GM12892 (cell line): Measurements from ENCODE around the gene PTPRN2.

Experiments
- POLR2A ChIP-seq: IDR thresholded peaks from 2 replicates; pipeline ENCODE4 v1.6.1; 2011; ENCODE audit warnings: low read depth, low read length, control low read depth
- POLR2AphosphoS5 ChIP-seq: IDR thresholded peaks from 2 replicates; pipeline ENCODE4 v1.6.1; 2011; ENCODE audit warnings: low read depth, low read length, control low read depth

- TF ChIP-seq POLR2A (no peak), POLR2AphosphoS5 (no peak)
These were observed at the start of gene PTPRN2 for GRCh38 chr7:158587162-158588084.
